Right atrium auricular region (tissue), 2 donors: ENCODE measurements around the gene PABPC1L. TPM values are rescaled to one million over a fixed set of nuclear protein-coding genes. Genes with fewer than 3 reads are reported as not detected.
A peak's percentile ranks its signal among the peaks of the same experiment; 100 is the strongest.

Experiments used
- DNase-seq: peaks from one replicate; pipeline ENCODE4 v3.0.0-alpha.2; 2019; ENCODE audit warnings: low spot score
- H3K27ac ChIP-seq, 2 donors: fragments of 200-600 bp; sonication (generic); 1 replicate in 1 of 2; 2 replicates in 1 of 2; pipeline ENCODE4 v1.5.1; 2016 to 2019
- H3K27me3 ChIP-seq, 2 donors: fragments of 200-600 bp; sonication (generic); one replicate each; pipeline versions ENCODE4 v1.5.1 to v1.6.0; 2017 to 2019
- H3K36me3 ChIP-seq: fragments of 200-600 bp; sonication (generic); one replicate; pipeline ENCODE4 v1.5.1; 2016
- H3K4me1 ChIP-seq, 2 donors: fragments of 200-600 bp; sonication (generic); one replicate each; pipeline versions ENCODE4 v1.5.1 to v1.6.0; 2017 to 2019
- H3K4me3 ChIP-seq, 2 donors: fragments of 200-600 bp; sonication (generic); 1 replicate in 1 of 2; 2 replicates in 1 of 2; pipeline ENCODE4 v1.5.1; 2017 to 2019; ENCODE audit warnings: mild to moderate bottlenecking in 1 of 2, moderate library complexity in 1 of 2
- H3K9me3 ChIP-seq, 2 donors: fragments of 200-600 bp; sonication (generic); one replicate each; pipeline ENCODE4 v1.5.1; 2019
- CTCF ChIP-seq, 2 donors: fragments of 200-600 bp; sonication (generic); IDR thresholded peaks; one replicate each; pipeline ENCODE4 v1.5.1; 2019; ENCODE audit warnings: antibody characterized with exemption in 2 of 2
- total RNA-seq, 2 donors: library from RNA; depleted of rRNA; stranded (reverse); fragments of >200 nt; gene quantifications; one replicate each; pipeline ENCODE4 v1.1.0, GENCODE V29; 2016

The PABPC1L gene
- total RNA-seq, 2 donors from 2014 or later, result 1.5 to 2.3 TPM

- Histone ChIP-seq H3K36me3 (no peaks in the 10 kb centered on the region), H3K4me3 (peak within 1 kb of the TSS; percentile 77 to 95), H3K9me3 (no peaks in the 10 kb centered on the region), H3K4me1 (peaks cover 0 to 12% of the 10 kb centered on the region in 2 donors), H3K27ac (peak within 1 kb of the TSS; percentile 67 to 88), H3K27me3 (no peaks in the 10 kb centered on the region)
- peak; percentile 25 to 73 for TF ChIP-seq CTCF (IDR thresholded peaks at IDR 0.05)
- DNase-seq, result peak; percentile 92
Observed at GRCh38 chr20:44966030-44966961, 56.4 kb downstream of the PABPC1L start, which contains the start of gene STK4. STK4 (plus strand) TSS chr20:44966512; CDS start chr20:44966569, 57 bp downstream.

GRCh38 chr20:44967207-44967807 is 57.4 kb downstream of the PABPC1L start:
- no peaks in the 10 kb centered on the region for H3K36me3 ChIP-seq
- H3K9me3 ChIP-seq, result no peaks in the 10 kb centered on the region
- no peaks in the 10 kb centered on the region for H3K27me3 ChIP-seq
- peaks cover 0 to 12% of the 10 kb centered on the region in 2 donors for H3K4me1 ChIP-seq
- no peak for TF ChIP-seq CTCF (IDR thresholded peaks at IDR 0.05)
- no peak for DNase-seq
- H3K4me3 ChIP-seq, result peak overlapping the region; percentile 77 to 95
- H3K27ac ChIP-seq, result peak overlapping the region; percentile 67 to 88

- Histone ChIP-seq H3K4me1 (peaks cover 0 to 12% of the 10 kb centered on the region in 2 donors), H3K27me3 (no peaks in the 10 kb centered on the region), H3K9me3 (no peaks in the 10 kb centered on the region), H3K4me3 (no peak overlapping the region), H3K36me3 (peaks cover 14% of the 10 kb centered on the region), H3K27ac (no peak overlapping the region)
- DNase-seq, result no peak
- TF ChIP-seq CTCF (IDR thresholded peaks at IDR 0.05), result no peak
Observed at GRCh38 chr20:44969300-44969894, 59.5 kb downstream of the PABPC1L start.

- no peak for TF ChIP-seq CTCF (IDR thresholded peaks at IDR 0.05)
- no peak for DNase-seq
- Histone ChIP-seq H3K9me3 (no peaks in the 10 kb centered on the region), H3K4me3 (no peak overlapping the region), H3K27me3 (no peaks in the 10 kb centered on the region), H3K36me3 (peaks cover 23% of the 10 kb centered on the region), H3K27ac (no peak overlapping the region), H3K4me1 (peaks cover 0 to 12% of the 10 kb centered on the region in 2 donors)
Observed at GRCh38 chr20:44970243-44970757, 60.4 kb downstream of the PABPC1L start.

- H3K9me3 ChIP-seq, result no peaks in the 10 kb centered on the region
- peaks cover 25% of the 10 kb centered on the region for H3K36me3 ChIP-seq
- no peak overlapping the region for H3K4me3 ChIP-seq
- TF ChIP-seq CTCF (IDR thresholded peaks at IDR 0.05), result no peak
- H3K4me1 ChIP-seq, result no peaks in the 10 kb centered on the region
- DNase-seq, result no peak
- H3K27ac ChIP-seq, result no peak overlapping the region
- H3K27me3 ChIP-seq, result no peaks in the 10 kb centered on the region
Observed at GRCh38 chr20:44973053-44973452, 63.2 kb downstream of the PABPC1L start.
